Measurements from ENCODE around the gene ITGAL. TPM values are rescaled to one million over a fixed set of nuclear protein-coding genes. Genes with fewer than 3 reads are reported as not detected.
"Not testable (repeated sequence)": the region's sequence is repeated elsewhere in the genome, so short reads cannot be mapped to it uniquely, and the experiment has no call there.

ITGAL gene
- total and polyA plus RNA-seq, 2 donors = 1.8 to 4.1 TPM

- H3K4me1 ChIP-seq (ENCODE audit: insufficient read depth); H3K4me3 ChIP-seq (ENCODE audit: low read depth, low read length); DNase-seq (ENCODE audit: extremely low spot score); H3K36me3 ChIP-seq (ENCODE audit: insufficient read depth); H3K27ac ChIP-seq (ENCODE audit: low read depth): not testable (repeated sequence)
- 70% methylated on average over 9 of the region's 9 CpGs for WGBS
Measured at GRCh38 chr16:30540916-30541464, 68.4 kb downstream of the ITGAL start.

GRCh38 chr16:30541502-30542329, 69.2 kb downstream of the ITGAL start:
- peaks cover 1% of the 10 kb centered on the region for H3K4me1 ChIP-seq (ENCODE audit: insufficient read depth)
- H3K36me3 ChIP-seq (ENCODE audit: insufficient read depth) = no peaks in the 10 kb centered on the region
- WGBS = 45% methylated on average over 10 of the region's 10 CpGs
- H3K4me3 ChIP-seq (ENCODE audit: low read depth, low read length) = no peak overlapping the region
- H3K27ac ChIP-seq (ENCODE audit: low read depth) = no peak overlapping the region
- DNase-seq (ENCODE audit: extremely low spot score) = no peak

GRCh38 chr16:30543067-30543466, 70.5 kb downstream of the ITGAL start:
- H3K4me3 ChIP-seq (ENCODE audit: low read depth, low read length) = no peak overlapping the region
- H3K36me3 ChIP-seq (ENCODE audit: insufficient read depth) = no peaks in the 10 kb centered on the region
- peaks cover 1% of the 10 kb centered on the region for H3K4me1 ChIP-seq (ENCODE audit: insufficient read depth)
- H3K27ac ChIP-seq (ENCODE audit: low read depth) = no peak overlapping the region
- 73% methylated on average over 5 of the region's 5 CpGs for WGBS
- no peak for DNase-seq (ENCODE audit: extremely low spot score)

- no peak for DNase-seq (ENCODE audit: extremely low spot score)
- H3K36me3 ChIP-seq (ENCODE audit: insufficient read depth) = no peaks in the 10 kb centered on the region
- H3K4me3 ChIP-seq (ENCODE audit: low read depth, low read length) = no peak overlapping the region
- H3K27ac ChIP-seq (ENCODE audit: low read depth) = no peak overlapping the region
- peaks cover 1% of the 10 kb centered on the region for H3K4me1 ChIP-seq (ENCODE audit: insufficient read depth)
- 62% methylated on average over 8 of the region's 8 CpGs for WGBS
Measured at GRCh38 chr16:30546115-30546514, 73.6 kb downstream of the ITGAL start.

GRCh38 chr16:30548416-30549253, 76.1 kb downstream of the ITGAL start:
- Histone ChIP-seq H3K27ac (ENCODE audit: low read depth) (no peak overlapping the region), H3K36me3 (ENCODE audit: insufficient read depth) (no peaks in the 10 kb centered on the region), H3K4me3 (ENCODE audit: low read depth, low read length) (no peak overlapping the region), H3K4me1 (ENCODE audit: insufficient read depth) (peaks cover 1% of the 10 kb centered on the region)
- no peak for DNase-seq (ENCODE audit: extremely low spot score)
- 63% methylated on average over 8 of the region's 8 CpGs for WGBS

- H3K4me1 ChIP-seq (ENCODE audit: insufficient read depth) = no peaks in the 10 kb centered on the region
- WGBS = 68% methylated on average over 3 of the region's 3 CpGs
- H3K27ac ChIP-seq (ENCODE audit: low read depth) = no peak overlapping the region
- H3K36me3 ChIP-seq (ENCODE audit: insufficient read depth) = no peaks in the 10 kb centered on the region
- H3K4me3 ChIP-seq (ENCODE audit: low read depth, low read length) = no peak overlapping the region
- no peak for DNase-seq (ENCODE audit: extremely low spot score)
Measured at GRCh38 chr16:30551781-30552180, 79.2 kb downstream of the ITGAL start.

GRCh38 chr16:30552956-30553355, 80.4 kb downstream of the ITGAL start:
- DNase-seq (ENCODE audit: extremely low spot score) = no peak

GRCh38 chr16:30553393-30553899, 80.9 kb downstream of the ITGAL start:
- no peak overlapping the region for H3K4me3 ChIP-seq (ENCODE audit: low read depth, low read length)
- no peaks in the 10 kb centered on the region for H3K36me3 ChIP-seq (ENCODE audit: insufficient read depth)
- 91% methylated on average over 2 of the region's 2 CpGs for WGBS
- H3K4me1 ChIP-seq (ENCODE audit: insufficient read depth) = no peaks in the 10 kb centered on the region
- H3K27ac ChIP-seq (ENCODE audit: low read depth) = no peak overlapping the region
- DNase-seq (ENCODE audit: extremely low spot score) = no peak

More at GRCh38 chr16:30552956-30553355, 80.4 kb downstream of the ITGAL start:
- Histone ChIP-seq H3K27ac (ENCODE audit: low read depth) (no peak overlapping the region), H3K4me3 (ENCODE audit: low read depth, low read length) (no peak overlapping the region), H3K36me3 (ENCODE audit: insufficient read depth) (no peaks in the 10 kb centered on the region), H3K4me1 (ENCODE audit: insufficient read depth) (no peaks in the 10 kb centered on the region)
- 85% methylated on average over 4 of the region's 4 CpGs for WGBS

- WGBS = 95% methylated on average over 18 of the region's 18 CpGs
- Histone ChIP-seq H3K4me1 (ENCODE audit: insufficient read depth) (no peaks in the 10 kb centered on the region), H3K27ac (ENCODE audit: low read depth) (no peak overlapping the region), H3K36me3 (ENCODE audit: insufficient read depth) (no peaks in the 10 kb centered on the region), H3K4me3 (ENCODE audit: low read depth, low read length) (no peak overlapping the region)
- DNase-seq (ENCODE audit: extremely low spot score) = no peak
Measured at GRCh38 chr16:30554557-30555314, 82.2 kb downstream of the ITGAL start.

GRCh38 chr16:30555315-30556124, 83.0 kb downstream of the ITGAL start:
- WGBS = 95% methylated on average over 69 of the region's 69 CpGs
- no peaks in the 10 kb centered on the region for H3K4me1 ChIP-seq (ENCODE audit: insufficient read depth)
- DNase-seq (ENCODE audit: extremely low spot score) = no peak

GRCh38 chr16:30556125-30556473, 83.6 kb downstream of the ITGAL start:
- DNase-seq (ENCODE audit: extremely low spot score) = no peak
- no peak overlapping the region for H3K4me3 ChIP-seq (ENCODE audit: low read depth, low read length)
- no peaks in the 10 kb centered on the region for H3K36me3 ChIP-seq (ENCODE audit: insufficient read depth)
- H3K4me1 ChIP-seq (ENCODE audit: insufficient read depth) = no peaks in the 10 kb centered on the region
- WGBS = 60% methylated on average over 10 of the region's 10 CpGs
- H3K27ac ChIP-seq (ENCODE audit: low read depth) = no peak overlapping the region

More at GRCh38 chr16:30555315-30556124, 83.0 kb downstream of the ITGAL start:
- Histone ChIP-seq H3K36me3 (ENCODE audit: insufficient read depth) (no peaks in the 10 kb centered on the region), H3K4me3 (ENCODE audit: low read depth, low read length) (no peak overlapping the region), H3K27ac (ENCODE audit: low read depth) (no peak overlapping the region)

- no peaks in the 10 kb centered on the region for H3K36me3 ChIP-seq (ENCODE audit: insufficient read depth)
- no peaks in the 10 kb centered on the region for H3K4me1 ChIP-seq (ENCODE audit: insufficient read depth)
- H3K27ac ChIP-seq (ENCODE audit: low read depth) = peak overlapping the region; percentile 87
- DNase-seq (ENCODE audit: extremely low spot score) = no peak
- H3K4me3 ChIP-seq (ENCODE audit: low read depth, low read length) = peak overlapping the region; percentile 62
- under 1% methylated on average over 17 of the region's 17 CpGs for WGBS
Measured at GRCh38 chr16:30557707-30557956, 85.1 kb downstream of the ITGAL start.

Data from urinary bladder (tissue), 4 donors.